HepG2 (cell line): ENCODE measurements around the gene TEKT5. TPM values are rescaled to one million over a fixed set of nuclear protein-coding genes. Genes with fewer than 3 reads are reported as not detected.

ENCODE experiments used
- ATAC-seq: fragments of 200-7000 bp; cut with Tn5 transposase; 3 replicates; pipeline ENCODE4 v1.9.1; 2020; ENCODE audit warnings: mild to moderate bottlenecking, moderate library complexity
- BruUV-seq: library from RNA; stranded (reverse); fragments of 400-500 nt; replicated peaks from 2 replicates; lab custom pipeline; 2021; lab: Mats Ljungman, UMichigan
- CTCF ChIA-PET: fragments of 300-600 bp; formaldehyde crosslinking; extraction: SDS; loops from one replicate; lab custom pipeline; 2021; ENCODE audit warnings: low total read pairs, inconsistent platforms, low intra/inter-chr PET ratio; lab: Yijun Ruan, JAX
- POLR2A ChIA-PET: fragments of 350-600 bp; sonication (Branson Sonifier 250); formaldehyde crosslinking; loops from one replicate; lab custom pipeline; 2020; ENCODE audit warnings: antibody characterized with exemption, inconsistent platforms; lab: Yijun Ruan, JAX
- DNase-seq: peaks from one replicate; pipeline ENCODE4 v3.0.0-alpha.2; 2015; ENCODE audit warnings: low spot score
- FAIRE-seq: peaks from 3 replicates; lab custom pipeline; 2011; peaks lifted over from hg19 to GRCh38; lab: Jason Lieb, UNC
- H2AFZ ChIP-seq: one replicate; pipeline ENCODE4 v1.6.1; 2011; ENCODE audit warnings: low read length, inconsistent platforms
- H3K27ac ChIP-seq: fragments of 300-600 bp; 3 replicates; pipeline ENCODE4 v1.8.0; 2011; ENCODE audit warnings: mixed run types, mild to moderate bottlenecking, mixed read lengths, low read length, inconsistent platforms; ENCODE audit not compliant: insufficient read depth; ENCODE audit errors: extremely low read length
- H3K27me3 ChIP-seq, 2 experiments: fragments of 200-600 bp in 1 of 2; 2 replicates in 1 of 2; 3 replicates in 1 of 2; pipeline versions ENCODE4 v1.6.0 to v1.8.0; 2011; ENCODE audit warnings: low read length in 2 of 2, mild to moderate bottlenecking in 2 of 2, moderate library complexity in 2 of 2, inconsistent platforms in 1 of 2; ENCODE audit not compliant: insufficient read depth in 2 of 2, control insufficient read depth in 1 of 2
- H3K36me3 ChIP-seq, 2 experiments: fragments of 200-600 bp in 1 of 2; replicated peaks in 1 of 2; 2 replicates in 1 of 2; 3 replicates in 1 of 2; pipeline versions ENCODE4 v1.5.1 to v1.8.0; 2011; ENCODE audit warnings: low read length in 2 of 2, inconsistent platforms in 1 of 2; ENCODE audit not compliant: insufficient read depth in 2 of 2, control insufficient read depth in 1 of 2
- H3K4me1 ChIP-seq: 2 replicates; pipeline ENCODE4 v1.5.1; 2012; ENCODE audit warnings: low read length, inconsistent platforms; ENCODE audit not compliant: insufficient read depth
- H3K4me2 ChIP-seq: 2 replicates; pipeline ENCODE4 v1.6.0; 2011; ENCODE audit warnings: low read depth, low read length, inconsistent platforms
- H3K4me3 ChIP-seq, 3 experiments: fragments of 200-600 bp in 1 of 3; sonication (generic), shearing (Covaris generic) in 1 of 3; replicated peaks in 1 of 3; 2 replicates each; pipeline ENCODE4 v1.5.1; 2011 to 2016; ENCODE audit warnings: low read length in 3 of 3, inconsistent platforms in 2 of 3, low read depth in 2 of 3, mild to moderate bottlenecking in 2 of 3, control low read depth in 1 of 3, mixed read lengths in 1 of 3; ENCODE audit not compliant: insufficient read depth in 1 of 3
- H3K79me2 ChIP-seq: one replicate; pipeline ENCODE4 v1.6.1; 2011; ENCODE audit warnings: low read length, inconsistent platforms; ENCODE audit not compliant: insufficient read depth
- H3K9ac ChIP-seq: 2 replicates; pipeline ENCODE4 v1.6.0; 2011; ENCODE audit warnings: mild to moderate bottlenecking, low read depth, low read length, inconsistent platforms; ENCODE audit not compliant: insufficient read depth
- H3K9me3 ChIP-seq: 2 replicates; pipeline ENCODE4 v1.5.1; 2012; ENCODE audit warnings: mild to moderate bottlenecking, low read length
- H4K20me1 ChIP-seq: 2 replicates; pipeline ENCODE4 v1.6.0; 2011; ENCODE audit warnings: inconsistent platforms, mild to moderate bottlenecking, low read length, moderate library complexity; ENCODE audit not compliant: insufficient read depth
- AFF4 ChIP-seq: sonication (generic); formaldehyde crosslinking; IDR thresholded peaks from 2 replicates; pipeline ENCODE4 v1.4.0; 2020; ENCODE audit warnings: missing genetic modification reagents
- ARNTL ChIP-seq: sonication (generic); formaldehyde crosslinking; IDR thresholded peaks from 2 replicates; pipeline ENCODE4 v1.4.0; 2020; ENCODE audit warnings: mild to moderate bottlenecking, missing genetic modification reagents
- CHCHD3 ChIP-seq: sonication (generic); formaldehyde crosslinking; IDR thresholded peaks from 2 replicates; pipeline ENCODE4 v1.8.0; 2022; ENCODE audit warnings: mild to moderate bottlenecking, missing genetic modification reagents, moderate library complexity
- HDAC1 ChIP-seq: sonication (generic); formaldehyde crosslinking; IDR thresholded peaks from 2 replicates; pipeline ENCODE4 v1.5.1; 2020; ENCODE audit warnings: mild to moderate bottlenecking, missing genetic modification reagents
- HOMEZ ChIP-seq: IDR thresholded peaks from 2 replicates; pipeline ENCODE4 v1.6.1; 2016; ENCODE audit warnings: low read depth
- NFYB ChIP-seq: sonication (generic); formaldehyde crosslinking; IDR thresholded peaks from 2 replicates; pipeline ENCODE4 v1.4.0; 2020; ENCODE audit warnings: missing genetic modification reagents
- SIN3A ChIP-seq: IDR thresholded peaks from 2 replicates; pipeline ENCODE4 v1.6.1; 2011; ENCODE audit warnings: low read depth, mild to moderate bottlenecking, control low read depth, low read length, borderline replicate concordance
- SMC3 ChIP-seq: IDR thresholded peaks from 2 replicates; pipeline ENCODE4 v1.6.1; 2011; ENCODE audit warnings: low read length, improper control_type of control experiment
- SNAPC2 ChIP-seq: sonication (generic); formaldehyde crosslinking; IDR thresholded peaks from 2 replicates; pipeline ENCODE4 v1.8.1; 2022; ENCODE audit warnings: mild to moderate bottlenecking, missing genetic modification reagents
- SP140L ChIP-seq: sonication (generic); formaldehyde crosslinking; IDR thresholded peaks from 2 replicates; pipeline ENCODE4 v1.4.0; 2020; ENCODE audit warnings: missing genetic modification reagents, borderline replicate concordance
- THRA ChIP-seq: sonication (generic); formaldehyde crosslinking; IDR thresholded peaks from 2 replicates; pipeline ENCODE4 v1.4.0; 2020; ENCODE audit warnings: missing genetic modification reagents, borderline replicate concordance
- ZFP41 ChIP-seq: sonication (generic); formaldehyde crosslinking; IDR thresholded peaks from 2 replicates; pipeline ENCODE4 v1.4.0; 2020; ENCODE audit warnings: mild to moderate bottlenecking, missing genetic modification reagents, borderline replicate concordance
- ZNF570 ChIP-seq: sonication (generic); formaldehyde crosslinking; IDR thresholded peaks from 2 replicates; pipeline ENCODE4 v1.4.0; 2020; ENCODE audit warnings: mild to moderate bottlenecking, missing genetic modification reagents, borderline replicate concordance
- ZNF616 ChIP-seq: sonication (generic); formaldehyde crosslinking; IDR thresholded peaks from 2 replicates; pipeline ENCODE4 v1.5.0; 2020; ENCODE audit warnings: low read depth, mild to moderate bottlenecking, missing genetic modification reagents
- ZNF619 ChIP-seq: sonication (generic); formaldehyde crosslinking; IDR thresholded peaks from 2 replicates; pipeline ENCODE4 v1.4.0; 2020; ENCODE audit warnings: mild to moderate bottlenecking, missing genetic modification reagents
- WGBS: methylation state at CpG from one replicate; pipeline ENCODE4 v1.1.6; 2017; ENCODE audit warnings: low lambda C conversion rate; 5-methylcytosine and 5-hydroxymethylcytosine counted together
- in situ Hi-C: cut with HindIII; loops from 2 replicates; pipeline ENCODE4 v1.10.0; 2017; ENCODE audit warnings: low pct_unique_long_range_greater_than_20kb; ENCODE audit not compliant: extremely low pct_ligation_motif_present
- intact Hi-C: fragments of 100-400 bp; cut with micrococcal nuclease; formaldehyde crosslinking; loops from one replicate; pipeline ENCODE4 v1.10.0; 2022; ENCODE audit not compliant: unreplicated experiment
- polyA plus RNA-seq, 8 experiments: library from polyadenylated mRNA; depleted of rRNA in 3 of 8; stranded (reverse) in 7 of 8; unstranded in 1 of 8; fragments of >200 nt; fragmentation: Illumina TruSeq in 4 of 8; extraction: Trizol in 4 of 8; gene quantifications; 2 replicates each; pipeline versions ENCODE4 v1.2.1 to v1.2.3, GENCODE V29; 2011 to 2016; ENCODE audit warnings: low read depth in 4 of 8, missing spikeins in 1 of 8, mixed read lengths in 1 of 8; ENCODE audit not compliant: insufficient read depth in 1 of 8
- total RNA-seq, 5 experiments: library from RNA; depleted of rRNA; stranded (reverse); fragments of >200 nt; fragmentation: Illumina TruSeq; extraction: Trizol; gene quantifications; 2 replicates each; pipeline ENCODE4 v1.2.3, GENCODE V29; 2016; ENCODE audit warnings: low read depth in 1 of 5
- TF ChIP-seq, protein P1 (sequence below): sonication (generic); formaldehyde crosslinking; IDR thresholded peaks from 2 replicates; pipeline ENCODE4 v1.5.0; 2020; ENCODE audit warnings: mild to moderate bottlenecking, low read depth, missing genetic modification reagents, borderline replicate concordance

The TEKT5 gene
- total and polyA plus RNA-seq, 2 of the 13 experiments (the other 11 are each of a cell fraction or from before 2014, with no cell fraction given) = 0.16 TPM; not detected in 1

GRCh38 chr16:10618710-10619209 is 76.0 kb downstream of the TEKT5 start:
- H3K27ac ChIP-seq = no peak overlapping the region
- 24% methylated on average over 13 of the region's 13 CpGs for WGBS
- TF ChIP-seq SNAPC2 (CRISPR knock-in tag) (no peak), SP140L (CRISPR knock-in tag) (no peak), SIN3A (no peak), ARNTL (CRISPR knock-in tag) (no peak), HOMEZ (CRISPR knock-in tag) (no peak), THRA (CRISPR knock-in tag) (no peak), CHCHD3 (no peak), NFYB (CRISPR knock-in tag) (no peak), AFF4 (no peak), HDAC1 (CRISPR knock-in tag) (peak; percentile 58; the same call in 1 of the 2 replicates), SMC3 (no peak), ZNF616 (0 out of 2 replicates have a peak, but pooled peaks have one; percentile 34), ZNF619 (CRISPR knock-in tag) (peak; percentile 5; the same call in 1 of the 2 replicates), ZFP41 (CRISPR knock-in tag) (no peak), ZNF570 (CRISPR knock-in tag) (no peak)
- TF ChIP-seq, protein P1, sequence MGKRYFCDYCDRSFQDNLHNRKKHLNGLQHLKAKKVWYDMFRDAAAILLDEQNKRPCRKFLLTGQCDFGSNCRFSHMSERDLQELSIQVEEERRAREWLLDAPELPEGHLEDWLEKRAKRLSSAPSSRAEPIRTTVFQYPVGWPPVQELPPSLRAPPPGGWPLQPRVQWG (CRISPR knock-in tag) = no peak

More at GRCh38 chr16:10618710-10619209, 76.0 kb downstream of the TEKT5 start:
- DNase-seq (no peak), ATAC-seq (no peak), FAIRE-seq (no peak)
- Histone ChIP-seq H3K4me2 (peak overlapping the region; percentile 89), H4K20me1 (no peaks in the 10 kb centered on the region), H3K9me3 (no peaks in the 10 kb centered on the region), H3K27me3 (no peaks in the 10 kb centered on the region), H2AFZ (peak overlapping the region; percentile 70), H3K9ac (peak overlapping the region; percentile 51; the same call in 1 of the 2 replicates), H3K4me3 (peak overlapping the region in 1 of 3 experiments; percentile 19; a peak in 1 of 6 replicates), H3K4me1 (peaks cover 92% of the 10 kb centered on the region), H3K36me3 (no peaks in the 10 kb centered on the region), H3K79me2 (no peaks in the 10 kb centered on the region)
- ChIA-PET CTCF (no interaction called here), POLR2A (interaction anchor here (1.6 kb wide), 1 partner anchor 98 kb away, joined by 3 read pairs; no protein-coding TSS in a partner anchor)
- BruUV-seq = no TSS peak
- intact Hi-C loops (no loop called here), in situ Hi-C loops (no loop called here)
